ENCODE measurements around the gene PSAP. TPM values are rescaled to one million over a fixed set of nuclear protein-coding genes. Genes with fewer than 3 reads are reported as not detected.

The PSAP gene
- total and polyA plus RNA-seq, 2 experiments from 2014 or later, result 151 to 391 TPM

GRCh38 chr10:71887743-71888142, 36.7 kb upstream of the PSAP start (continued):
- TF ChIP-seq EZH2phosphoT487 (IDR thresholded peaks at IDR 0.05; ENCODE audit: unreplicated experiment) (no peak), ETS1 (IDR thresholded peaks at IDR 0.05) (no peak), EZH2 (IDR thresholded peaks at IDR 0.05; ENCODE audit: low read depth, unreplicated experiment) (no peak), CREB1 (CRISPR knock-in tag; IDR thresholded peaks at IDR 0.05; ENCODE audit: low read depth) (no peak), NANOG (IDR thresholded peaks at IDR 0.05; ENCODE audit: borderline replicate concordance) (no peak), ZNF331 (CRISPR knock-in tag; IDR thresholded peaks at IDR 0.05; ENCODE audit: low read depth) (no peak), ZNF114 (CRISPR knock-in tag; IDR thresholded peaks at IDR 0.05) (no peak)

- no peaks in the 10 kb centered on the region for H3K36me3 Mint-ChIP-seq (ENCODE audit: low read depth)
- H3K27me3 Mint-ChIP-seq (ENCODE audit: insufficient read depth, low read depth, poor library complexity), result peaks cover 8% of the 10 kb centered on the region
Observed at GRCh38 chr10:71882813-71883659, 32.0 kb upstream of the PSAP start.

More at GRCh38 chr10:71882813-71883659, 32.0 kb upstream of the PSAP start:
- no peaks in the 10 kb centered on the region for H3K79me2 ChIP-seq (replicated peaks; ENCODE audit: insufficient read depth)
- TF ChIP-seq JUNB (IDR thresholded peaks at IDR 0.05; ENCODE audit: unreplicated experiment) (no peak), EZH2phosphoT487 (IDR thresholded peaks at IDR 0.05; ENCODE audit: unreplicated experiment) (no peak), NANOG (IDR thresholded peaks at IDR 0.05; ENCODE audit: borderline replicate concordance) (no peak), CTCF (conservative IDR thresholded peaks at IDR 0.05; ENCODE audit: low read depth in 2 of 2) (no peak), EZH2 (IDR thresholded peaks at IDR 0.05; ENCODE audit: low read depth, unreplicated experiment) (no peak), ZNF114 (CRISPR knock-in tag; IDR thresholded peaks at IDR 0.05) (no peak), CREB1 (CRISPR knock-in tag; IDR thresholded peaks at IDR 0.05; ENCODE audit: low read depth) (no peak), ZNF462 (CRISPR knock-in tag; IDR thresholded peaks at IDR 0.05) (no peak), ETS1 (IDR thresholded peaks at IDR 0.05) (no peak), ZNF331 (CRISPR knock-in tag; IDR thresholded peaks at IDR 0.05; ENCODE audit: low read depth) (no peak), POLR2AphosphoS5 (IDR thresholded peaks at IDR 0.05; ENCODE audit: low read depth) (no peak), STAT1 (IDR thresholded peaks at IDR 0.05; ENCODE audit: unreplicated experiment) (no peak)
- H3K4me3 ChIP-seq, result no peak overlapping the region
- no peak overlapping the region for H3K4me2 ChIP-seq
- H3K4me1 ChIP-seq (ENCODE audit: insufficient read depth), result no peaks in the 10 kb centered on the region
- peaks cover 5% of the 10 kb centered on the region for H3K27me3 ChIP-seq (ENCODE audit: insufficient read depth)
- H3F3A ChIP-seq (replicated peaks; ENCODE audit: low read depth), result no peaks in the 10 kb centered on the region
- no peaks in the 10 kb centered on the region for H3K9me2 ChIP-seq (ENCODE audit: insufficient read depth)
- H3K9me3 Mint-ChIP-seq, result no peaks in the 10 kb centered on the region; the same call in 2 of the 3 replicates
- H3K4me3 Mint-ChIP-seq, result no peak overlapping the region
- no peak overlapping the region for H3K27ac Mint-ChIP-seq
- no peak overlapping the region for H3K27ac ChIP-seq (ENCODE audit: low read depth)
- DNase-seq (ENCODE audit: low spot score), result no peak
- no peaks in the 10 kb centered on the region for H4K20me1 ChIP-seq (replicated peaks; ENCODE audit: insufficient read depth)
- peaks cover 7% of the 10 kb centered on the region for H3K4me1 Mint-ChIP-seq
- no peak for ATAC-seq
- peak overlapping the region; percentile 43; the same call in 1 of the 2 replicates for H2AFZ ChIP-seq
- H3K36me3 ChIP-seq (ENCODE audit: insufficient read depth), result no peaks in the 10 kb centered on the region
